CD14-positive monocyte (primary cell): ENCODE results near the gene TACC2. TPM values are rescaled to one million over a fixed set of nuclear protein-coding genes. Genes with fewer than 3 reads are reported as not detected.

Source experiments
- DNase-seq, 3 donors: peaks; one replicate each; pipeline ENCODE4 v3.0.0-alpha.2; 2011 to 2022
- H2AFZ ChIP-seq: 2 replicates; pipeline ENCODE4 v1.6.0; 2012; ENCODE audit warnings: mild to moderate bottlenecking, low read depth, low read length, inconsistent platforms; ENCODE audit not compliant: insufficient read depth, poor library complexity, severe bottlenecking
- H3K27ac ChIP-seq, 2 donors: 1 replicate in 1 of 2; 2 replicates in 1 of 2; pipeline ENCODE4 v1.5.1; 2012 to 2013; ENCODE audit warnings: low read length in 2 of 2, control low read depth in 1 of 2, inconsistent platforms in 1 of 2, low read depth in 1 of 2, mild to moderate bottlenecking in 1 of 2
- H3K27me3 ChIP-seq, 2 donors: one replicate each; pipeline versions ENCODE4 v1.6.0 to v1.6.1; 2011 to 2013; ENCODE audit warnings: low read length in 2 of 2; ENCODE audit not compliant: control insufficient read depth in 2 of 2, insufficient read depth in 2 of 2
- H3K36me3 ChIP-seq, 2 donors: replicated peaks in 1 of 2; 1 replicate in 1 of 2; 2 replicates in 1 of 2; pipeline versions ENCODE4 v1.5.1 to v1.6.1; 2012 to 2013; ENCODE audit warnings: low read length in 2 of 2, control low read depth in 1 of 2, inconsistent platforms in 1 of 2, mild to moderate bottlenecking in 1 of 2; ENCODE audit not compliant: insufficient read depth in 2 of 2, control insufficient read depth in 1 of 2
- H3K4me1 ChIP-seq, 2 donors: 1 replicate in 1 of 2; 2 replicates in 1 of 2; pipeline versions ENCODE4 v1.5.1 to v1.6.1; 2012 to 2013; ENCODE audit warnings: low read length in 2 of 2, control low read depth in 1 of 2, inconsistent platforms in 1 of 2, mild to moderate bottlenecking in 1 of 2, moderate library complexity in 1 of 2; ENCODE audit not compliant: insufficient read depth in 2 of 2, control insufficient read depth in 1 of 2
- H3K4me2 ChIP-seq: replicated peaks from 2 replicates; pipeline ENCODE3; 2012; ENCODE audit warnings: low read length, moderate library complexity, mild to moderate bottlenecking; ENCODE audit not compliant: poor library complexity, severe bottlenecking; ENCODE audit errors: extremely low read depth
- H3K4me3 ChIP-seq, 3 experiments: fragments of 200-600 bp in 1 of 3; sonication (generic) in 1 of 3; replicated peaks in 1 of 3; 1 replicate in 2 of 3; 2 replicates in 1 of 3; pipeline ENCODE4 v1.5.1; 2011 to 2013; ENCODE audit warnings: low read length in 3 of 3, mild to moderate bottlenecking in 3 of 3, control low read depth in 2 of 3, low read depth in 2 of 3, inconsistent platforms in 1 of 3, moderate library complexity in 1 of 3
- H3K79me2 ChIP-seq: 2 replicates; pipeline ENCODE4 v1.6.0; 2012; ENCODE audit warnings: mild to moderate bottlenecking, control low read depth, inconsistent platforms, low read length, moderate library complexity; ENCODE audit not compliant: insufficient read depth
- H3K9ac ChIP-seq: 2 replicates; pipeline ENCODE4 v1.6.0; 2017; ENCODE audit warnings: low read length, mild to moderate bottlenecking; ENCODE audit not compliant: insufficient read depth, poor library complexity, severe bottlenecking
- H3K9me3 ChIP-seq, 2 donors: replicated peaks in 1 of 2; 1 replicate in 1 of 2; 2 replicates in 1 of 2; pipeline versions ENCODE4 v1.5.1 to v1.6.1; 2012 to 2013; ENCODE audit warnings: low read length in 2 of 2, control low read depth in 1 of 2; ENCODE audit not compliant: control insufficient read depth in 1 of 2, insufficient read depth in 1 of 2
- H4K20me1 ChIP-seq: 2 replicates; pipeline ENCODE4 v1.6.0; 2012; ENCODE audit warnings: mild to moderate bottlenecking, low read length, control low read depth, moderate library complexity; ENCODE audit not compliant: insufficient read depth
- H3K27ac Mint-ChIP-seq, 7 donors: one replicate each; pipeline ENCODE4 v1.8.0; 2020; ENCODE audit warnings: mild to moderate bottlenecking in 7 of 7, mixed read lengths in 7 of 7, moderate library complexity in 6 of 7, inconsistent platforms in 2 of 7
- H3K27me3 Mint-ChIP-seq, 3 donors: one replicate each; pipeline ENCODE4 v1.8.0; 2021 to 2022; ENCODE audit warnings: low read depth in 3 of 3, mild to moderate bottlenecking in 3 of 3, mixed read lengths in 3 of 3, moderate library complexity in 3 of 3, inconsistent platforms in 1 of 3
- H3K36me3 Mint-ChIP-seq, 2 donors: one replicate each; pipeline ENCODE4 v1.8.0; 2020; ENCODE audit warnings: mixed read lengths in 2 of 2, inconsistent platforms in 1 of 2, mild to moderate bottlenecking in 1 of 2
- H3K4me1 Mint-ChIP-seq: one replicate; pipeline ENCODE4 v1.8.0; 2020; ENCODE audit warnings: mild to moderate bottlenecking, mixed read lengths
- H3K4me3 Mint-ChIP-seq, 2 donors: one replicate each; pipeline ENCODE4 v1.8.0; 2020; ENCODE audit warnings: mild to moderate bottlenecking in 2 of 2, mixed read lengths in 2 of 2, moderate library complexity in 1 of 2
- H3K9me3 Mint-ChIP-seq, 7 donors: one replicate each; pipeline ENCODE4 v1.8.0; 2020 to 2022; ENCODE audit warnings: mixed read lengths in 7 of 7, mild to moderate bottlenecking in 6 of 7, moderate library complexity in 6 of 7, inconsistent platforms in 2 of 7
- WGBS: methylation state at CpG from one replicate; pipeline ENCODE4 v1.1.5; 2013; ENCODE audit warnings: missing lambda C conversion rate; ENCODE audit not compliant: insufficient coverage; 5-methylcytosine and 5-hydroxymethylcytosine counted together
- intact Hi-C, 2 donors: fragments of 100-400 bp; cut with micrococcal nuclease; formaldehyde crosslinking; loops; one replicate each; pipeline versions ENCODE4 v1.15.0 to v1.15.1; 2023
- polyA plus RNA-seq, 3 donors: library from polyadenylated mRNA; depleted of rRNA in 1 of 3; unstranded in 2 of 3; stranded (reverse) in 1 of 3; fragments of 300-500 nt in 2 of 3; fragments of >200 nt in 1 of 3; fragmentation: Illumina TruSeq in 2 of 3; gene quantifications; 1 replicate in 2 of 3; 2 replicates in 1 of 3; pipeline ENCODE4 v1.2.3, GENCODE V29; 2012 to 2021
- TF ChIP-seq, protein P1 (sequence below): fragments of 200-600 bp; IDR thresholded peaks from one replicate; pipeline ENCODE4 v1.8.0; 2022; ENCODE audit warnings: antibody characterized with exemption, mild to moderate bottlenecking

Gene TACC2
- polyA plus RNA-seq, 3 donors, result 0.03 TPM; not detected in 2

- intact Hi-C loops, result loop anchor here (5.0 to 10.0 kb wide), 3 partner anchors 143 to 273 kb away; partner anchors contain the start of gene DMBT1 (in 1 of the 2)
Measured at GRCh38 chr10:122294511-122295450, 305.8 kb downstream of the TACC2 start.

GRCh38 chr10:122295451-122295809, 306.5 kb downstream of the TACC2 start:
- no peaks in the 10 kb centered on the region for H3K9me3 Mint-ChIP-seq

More at GRCh38 chr10:122294511-122295450, 305.8 kb downstream of the TACC2 start:
- peaks cover 3 to 9% (median 6%) of the 10 kb centered on the region in 3 donors for H3K27me3 Mint-ChIP-seq
- TF ChIP-seq, protein P1, sequence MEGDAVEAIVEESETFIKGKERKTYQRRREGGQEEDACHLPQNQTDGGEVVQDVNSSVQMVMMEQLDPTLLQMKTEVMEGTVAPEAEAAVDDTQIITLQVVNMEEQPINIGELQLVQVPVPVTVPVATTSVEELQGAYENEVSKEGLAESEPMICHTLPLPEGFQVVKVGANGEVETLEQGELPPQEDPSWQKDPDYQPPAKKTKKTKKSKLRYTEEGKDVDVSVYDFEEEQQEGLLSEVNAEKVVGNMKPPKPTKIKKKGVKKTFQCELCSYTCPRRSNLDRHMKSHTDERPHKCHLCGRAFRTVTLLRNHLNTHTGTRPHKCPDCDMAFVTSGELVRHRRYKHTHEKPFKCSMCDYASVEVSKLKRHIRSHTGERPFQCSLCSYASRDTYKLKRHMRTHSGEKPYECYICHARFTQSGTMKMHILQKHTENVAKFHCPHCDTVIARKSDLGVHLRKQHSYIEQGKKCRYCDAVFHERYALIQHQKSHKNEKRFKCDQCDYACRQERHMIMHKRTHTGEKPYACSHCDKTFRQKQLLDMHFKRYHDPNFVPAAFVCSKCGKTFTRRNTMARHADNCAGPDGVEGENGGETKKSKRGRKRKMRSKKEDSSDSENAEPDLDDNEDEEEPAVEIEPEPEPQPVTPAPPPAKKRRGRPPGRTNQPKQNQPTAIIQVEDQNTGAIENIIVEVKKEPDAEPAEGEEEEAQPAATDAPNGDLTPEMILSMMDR, result no peak
- Histone ChIP-seq H3K27ac (no peak overlapping the region), H3K36me3 (no peaks in the 10 kb centered on the region), H3K9ac (no peak overlapping the region), H3K9me3 (no peaks in the 10 kb centered on the region), H4K20me1 (no peaks in the 10 kb centered on the region), H3K27me3 (no peaks in the 10 kb centered on the region), H3K4me2 (no peak overlapping the region), H2AFZ (no peak overlapping the region), H3K4me3 (no peak overlapping the region), H3K79me2 (no peaks in the 10 kb centered on the region), H3K4me1 (no peaks in the 10 kb centered on the region)
- H3K9me3 Mint-ChIP-seq, result no peaks in the 10 kb centered on the region
- 90% methylated on average over 10 of the region's 12 CpGs for WGBS
- H3K27ac Mint-ChIP-seq, result peak overlapping the region in 1 of 7 donors; percentile 28
- no peak for DNase-seq
- H3K4me1 Mint-ChIP-seq, result no peaks in the 10 kb centered on the region
- H3K36me3 Mint-ChIP-seq, result no peaks in the 10 kb centered on the region
- H3K4me3 Mint-ChIP-seq, result no peak overlapping the region

More at GRCh38 chr10:122295451-122295809, 306.5 kb downstream of the TACC2 start:
- Mint-ChIP-seq H3K4me3 (no peak overlapping the region), H3K27me3 (peaks cover 3 to 7% (median 6%) of the 10 kb centered on the region in 3 donors), H3K4me1 (no peaks in the 10 kb centered on the region), H3K27ac (no peak overlapping the region), H3K36me3 (no peaks in the 10 kb centered on the region)
- Histone ChIP-seq H3K4me2 (no peak overlapping the region), H3K9me3 (no peaks in the 10 kb centered on the region), H3K36me3 (no peaks in the 10 kb centered on the region), H3K4me1 (no peaks in the 10 kb centered on the region), H4K20me1 (no peaks in the 10 kb centered on the region), H3K27ac (no peak overlapping the region), H3K27me3 (no peaks in the 10 kb centered on the region), H3K9ac (no peak overlapping the region), H3K4me3 (no peak overlapping the region), H3K79me2 (no peaks in the 10 kb centered on the region), H2AFZ (no peak overlapping the region)
- 92% methylated on average over 3 of the region's 4 CpGs for WGBS
- intact Hi-C loops, result loop anchor here (5.0 to 10.0 kb wide), 3 partner anchors 142 to 272 kb away; partner anchors contain the start of gene DMBT1 (in 1 of the 2)
- TF ChIP-seq, protein P1, result no peak
- no peak for DNase-seq
